ENCODE data around the gene STK11IP. TPM values are rescaled to one million over a fixed set of nuclear protein-coding genes. Genes with fewer than 3 reads are reported as not detected.

The STK11IP gene
- total and polyA plus RNA-seq, 9 of the 15 experiments (the other 6 are each of a cell fraction or from before 2014, with no cell fraction given) = 0.52 to 21.7 (median 5.6) TPM

DNA sequence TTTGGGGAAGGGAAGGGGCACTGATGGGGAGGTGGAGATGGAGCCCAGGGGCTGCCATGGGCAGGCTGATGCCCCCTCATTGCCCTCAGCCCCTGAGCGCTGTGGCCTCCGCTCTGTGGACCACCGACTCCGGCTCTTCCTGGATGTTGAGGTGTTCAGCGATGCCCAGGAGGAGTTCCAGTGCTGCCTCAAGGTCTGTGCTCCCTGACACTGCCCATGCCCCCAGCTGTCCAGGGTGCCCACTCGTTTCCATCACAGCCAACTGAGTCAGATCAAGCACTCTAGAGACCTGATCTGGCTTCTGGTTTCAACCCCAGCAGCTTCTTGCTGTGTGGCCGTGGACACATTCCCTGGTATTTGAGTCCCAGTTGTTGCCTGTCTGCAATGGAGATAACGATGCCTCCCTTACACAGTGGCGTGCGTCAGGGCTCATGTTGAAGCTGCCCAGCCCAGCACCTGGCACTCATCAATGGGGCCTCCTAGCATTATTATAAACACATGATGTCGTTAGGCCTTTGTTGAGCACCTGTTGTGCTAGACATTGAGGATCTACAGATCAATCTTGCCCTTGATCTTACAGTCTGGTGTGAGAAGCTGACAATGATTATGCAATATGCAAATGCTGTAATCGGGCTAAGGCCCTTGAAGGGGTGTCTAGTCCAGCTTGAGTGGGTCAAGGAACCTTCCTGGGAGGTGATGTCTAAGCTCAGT, 14.4 kb downstream of the STK11IP start:
- FAIRE-seq (no peak), ATAC-seq (no peak), DNase-seq (ENCODE audit: extremely low read depth in 1 of 4, low spot score in 3 of 4) (no peak)
- 63% methylated on average over 11 of the region's 12 CpGs for WGBS (ENCODE audit: insufficient coverage, low coverage, missing lambda C conversion rate)
- no peak overlapping the region for H3K4me3 ChIP-seq
- no peak overlapping the region for H3K4me2 ChIP-seq (ENCODE audit: insufficient read depth, low read length)
- in situ Hi-C loops (cut with MboI) = no loop called here
- no peaks in the 10 kb centered on the region for H3K79me2 ChIP-seq (ENCODE audit: control insufficient read depth, insufficient read depth, low read length)
- no peak overlapping the region for H2AFZ ChIP-seq (ENCODE audit: low read depth, low read length)
- H3K36me3 ChIP-seq (ENCODE audit: control insufficient read depth, insufficient read depth, low read length) = no peaks in the 10 kb centered on the region
- ChIA-PET CTCF (ENCODE audit: low intra/inter-chr PET ratio) (no interaction called here), POLR2A (interaction anchor here (0.9 to 1.6 kb wide), 2 partner anchors 10 to 22 kb away, joined by 4 to 5 read pairs; no protein-coding TSS in a partner anchor)
- intact Hi-C loops (cut with micrococcal nuclease) = no loop called here
- H3K27me3 ChIP-seq (ENCODE audit: control insufficient read depth in 2 of 2, insufficient read depth in 2 of 2, low read length in 2 of 2) = no peaks in the 10 kb centered on the region
- no peaks in the 10 kb centered on the region; the same call in 1 of the 2 replicates for H4K20me1 ChIP-seq (replicated peaks; ENCODE audit: control insufficient read depth, insufficient read depth, low read length)
- H3K27ac ChIP-seq (ENCODE audit: extremely low read depth, low read depth, low read length) = no peak overlapping the region
- peaks cover 0 to 19% of the 10 kb centered on the region in 2 experiments; a peak in 2 of 5 replicates for H3K4me1 ChIP-seq (replicated peaks in 1 of 2; ENCODE audit: control insufficient read depth in 2 of 2, insufficient read depth in 2 of 2, low read length in 2 of 2)
- no peaks in the 10 kb centered on the region for H3K9me3 ChIP-seq (replicated peaks; ENCODE audit: control insufficient read depth, insufficient read depth, low read depth, low read length)
- no peaks in the 10 kb centered on the region for H3K9me1 ChIP-seq (ENCODE audit: control insufficient read depth, insufficient read depth, low read length)
- BruUV-seq (replicated peaks) = no TSS peak
- peak overlapping the region in 1 of 2 experiments; percentile 35; a peak in 1 of 4 replicates for H3K9ac ChIP-seq (ENCODE audit: insufficient read depth in 1 of 2, low read depth in 2 of 2, low read length in 2 of 2)
- TF ChIP-seq CEBPG (CRISPR knock-in tag; IDR thresholded peaks at IDR 0.05) (peak; percentile 26; the same call in 1 of the 2 replicates), CEBPG (tag; conservative IDR thresholded peaks at IDR 0.05 in 1 of 2, IDR thresholded peaks at IDR 0.05 in 1 of 2) (peak; percentile 46 to 52; a peak in 2 of 4 replicates), CEBPB (tag; IDR thresholded peaks at IDR 0.05) (peak; percentile 82), YY1 (IDR thresholded peaks at IDR 0.05; ENCODE audit: borderline replicate concordance in 1 of 3, control insufficient read depth in 1 of 3, extremely low read depth in 1 of 3, insufficient read depth in 3 of 3, insufficient read length in 1 of 3, insufficient replicate concordance in 2 of 3, low read depth in 1 of 3, low read length in 2 of 3) (no peak), GABPB2 (CRISPR knock-in tag; conservative IDR thresholded peaks at IDR 0.05) (no peak), TAF1 (IDR thresholded peaks at IDR 0.05; ENCODE audit: control insufficient read depth, extremely low read depth, insufficient read depth, low read length, severe bottlenecking) (no peak), ZFPM2 (CRISPR knock-in tag; IDR thresholded peaks at IDR 0.05) (no peak), CBX5 (IDR thresholded peaks at IDR 0.05; ENCODE audit: borderline replicate concordance, low read depth) (no peak), CCAR2 (IDR thresholded peaks at IDR 0.05; ENCODE audit: low read depth, low read length) (no peak), MAFG (tag; conservative IDR thresholded peaks at IDR 0.05) (no peak), ZNF282 (CRISPR knock-in tag; IDR thresholded peaks at IDR 0.05) (no peak), PHF8 (IDR thresholded peaks at IDR 0.05; ENCODE audit: borderline replicate concordance, low read length) (no peak)
- TF ChIP-seq, protein P1, sequence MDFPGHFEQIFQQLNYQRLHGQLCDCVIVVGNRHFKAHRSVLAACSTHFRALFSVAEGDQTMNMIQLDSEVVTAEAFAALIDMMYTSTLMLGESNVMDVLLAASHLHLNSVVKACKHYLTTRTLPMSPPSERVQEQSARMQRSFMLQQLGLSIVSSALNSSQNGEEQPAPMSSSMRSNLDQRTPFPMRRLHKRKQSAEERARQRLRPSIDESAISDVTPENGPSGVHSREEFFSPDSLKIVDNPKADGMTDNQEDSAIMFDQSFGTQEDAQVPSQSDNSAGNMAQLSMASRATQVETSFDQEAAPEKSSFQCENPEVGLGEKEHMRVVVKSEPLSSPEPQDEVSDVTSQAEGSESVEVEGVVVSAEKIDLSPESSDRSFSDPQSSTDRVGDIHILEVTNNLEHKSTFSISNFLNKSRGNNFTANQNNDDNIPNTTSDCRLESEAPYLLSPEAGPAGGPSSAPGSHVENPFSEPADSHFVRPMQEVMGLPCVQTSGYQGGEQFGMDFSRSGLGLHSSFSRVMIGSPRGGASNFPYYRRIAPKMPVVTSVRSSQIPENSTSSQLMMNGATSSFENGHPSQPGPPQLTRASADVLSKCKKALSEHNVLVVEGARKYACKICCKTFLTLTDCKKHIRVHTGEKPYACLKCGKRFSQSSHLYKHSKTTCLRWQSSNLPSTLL (IDR thresholded peaks at IDR 0.05) = no peak
- TF ChIP-seq, protein P2, sequence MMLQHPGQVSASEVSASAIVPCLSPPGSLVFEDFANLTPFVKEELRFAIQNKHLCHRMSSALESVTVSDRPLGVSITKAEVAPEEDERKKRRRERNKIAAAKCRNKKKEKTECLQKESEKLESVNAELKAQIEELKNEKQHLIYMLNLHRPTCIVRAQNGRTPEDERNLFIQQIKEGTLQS (IDR thresholded peaks at IDR 0.05) = 0 out of 2 replicates have a peak, but pooled peaks have one; percentile 24
- TF ChIP-seq, protein P2 (CRISPR knock-in tag; conservative IDR thresholded peaks at IDR 0.05) = no peak
- TF ChIP-seq, protein P3, sequence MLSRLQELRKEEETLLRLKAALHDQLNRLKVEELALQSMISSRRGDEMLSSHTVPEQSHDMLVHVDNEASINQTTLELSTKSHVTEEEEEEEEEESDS (CRISPR knock-in tag; IDR thresholded peaks at IDR 0.05) = no peak
- TF ChIP-seq, protein P4, sequence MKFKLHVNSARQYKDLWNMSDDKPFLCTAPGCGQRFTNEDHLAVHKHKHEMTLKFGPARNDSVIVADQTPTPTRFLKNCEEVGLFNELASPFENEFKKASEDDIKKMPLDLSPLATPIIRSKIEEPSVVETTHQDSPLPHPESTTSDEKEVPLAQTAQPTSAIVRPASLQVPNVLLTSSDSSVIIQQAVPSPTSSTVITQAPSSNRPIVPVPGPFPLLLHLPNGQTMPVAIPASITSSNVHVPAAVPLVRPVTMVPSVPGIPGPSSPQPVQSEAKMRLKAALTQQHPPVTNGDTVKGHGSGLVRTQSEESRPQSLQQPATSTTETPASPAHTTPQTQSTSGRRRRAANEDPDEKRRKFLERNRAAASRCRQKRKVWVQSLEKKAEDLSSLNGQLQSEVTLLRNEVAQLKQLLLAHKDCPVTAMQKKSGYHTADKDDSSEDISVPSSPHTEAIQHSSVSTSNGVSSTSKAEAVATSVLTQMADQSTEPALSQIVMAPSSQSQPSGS (CRISPR knock-in tag; IDR thresholded peaks at IDR 0.05) = no peak

Data from K562 (cell line).